Smooth muscle cell (in vitro differentiated cells): ENCODE data around the gene DENND1A. TPM values are rescaled to one million over a fixed set of nuclear protein-coding genes. Genes with fewer than 3 reads are reported as not detected.
"Not testable (repeated sequence)": the region's sequence is repeated elsewhere in the genome, so short reads cannot be mapped to it uniquely, and the experiment has no call there.

ENCODE experiments used
- DNase-seq: peaks from one replicate; lab custom pipeline; 2025; ENCODE audit not compliant: unreplicated experiment; lab: John Stamatoyannopoulos, UW
- H2AFZ ChIP-seq: fragments of 200-600 bp; sonication (generic); 2 replicates; pipeline ENCODE4 v1.6.0; 2016; ENCODE audit warnings: antibody characterized with exemption, low read depth, mild to moderate bottlenecking
- H3F3A ChIP-seq: fragments of 200-600 bp; sonication (generic); 2 replicates; pipeline ENCODE4 v1.6.0; 2017; ENCODE audit warnings: antibody characterized with exemption, low read depth
- H3K27ac ChIP-seq: fragments of 200-600 bp; sonication (generic); 2 replicates; pipeline ENCODE4 v1.5.1; 2016; ENCODE audit warnings: low read depth, mild to moderate bottlenecking
- H3K27me3 ChIP-seq: fragments of 200-600 bp; sonication (generic); 2 replicates; pipeline ENCODE4 v1.6.1; 2016; ENCODE audit warnings: low read depth, mild to moderate bottlenecking
- H3K36me3 ChIP-seq: fragments of 200-600 bp; sonication (generic); 2 replicates; pipeline ENCODE4 v1.5.1; 2016; ENCODE audit warnings: low read depth
- H3K4me1 ChIP-seq: fragments of 200-600 bp; sonication (generic); 2 replicates; pipeline ENCODE4 v1.5.1; 2016; ENCODE audit warnings: low read depth
- H3K4me2 ChIP-seq: fragments of 200-600 bp; sonication (generic); 2 replicates; pipeline ENCODE4 v1.6.0; 2016; ENCODE audit warnings: mild to moderate bottlenecking
- H3K4me3 ChIP-seq: fragments of 200-600 bp; sonication (generic); 2 replicates; pipeline ENCODE4 v1.5.1; 2016; ENCODE audit warnings: mild to moderate bottlenecking
- H3K79me2 ChIP-seq: fragments of 200-600 bp; sonication (generic); 2 replicates; pipeline ENCODE4 v1.6.0; 2016; ENCODE audit warnings: low read depth, mild to moderate bottlenecking
- H3K9ac ChIP-seq: fragments of 200-600 bp; sonication (generic); 2 replicates; pipeline ENCODE4 v1.6.0; 2016; ENCODE audit warnings: low read depth
- H3K9me3 ChIP-seq: fragments of 200-600 bp; sonication (generic); replicated peaks from 2 replicates; pipeline ENCODE4 v1.5.1; 2016; ENCODE audit warnings: low read depth
- H4K20me1 ChIP-seq: fragments of 200-600 bp; sonication (generic); 2 replicates; pipeline ENCODE4 v1.6.0; 2016; ENCODE audit warnings: low read depth
- WGBS: methylation state at CpG from one replicate; pipeline ENCODE4 v1.1.7; 2016; ENCODE audit warnings: low lambda C conversion rate; 5-methylcytosine and 5-hydroxymethylcytosine counted together
- polyA plus RNA-seq: library from polyadenylated mRNA; unstranded; fragments of >200 nt; fragmentation: Nextera tagmentation; extraction: Ambion mirVana; gene quantifications from 2 replicates; pipeline ENCODE4 v1.2.1, GENCODE V29; 2016
- total RNA-seq: library from RNA; depleted of rRNA; stranded (reverse); fragments of >200 nt; gene quantifications from 2 replicates; pipeline ENCODE4 v1.2.3, GENCODE V29; 2014
- TF ChIP-seq, protein P1 (sequence below): fragments of 200-600 bp; sonication (generic); IDR thresholded peaks from 2 replicates; pipeline ENCODE4 v1.5.1; 2017; ENCODE audit warnings: borderline replicate concordance, mild to moderate bottlenecking, antibody characterized with exemption; ENCODE audit not compliant: insufficient read depth, poor library complexity, severe bottlenecking

DENND1A gene
- total and polyA plus RNA-seq, 2 experiments from 2014 or later, result 8.1 to 20.2 TPM

DNA sequence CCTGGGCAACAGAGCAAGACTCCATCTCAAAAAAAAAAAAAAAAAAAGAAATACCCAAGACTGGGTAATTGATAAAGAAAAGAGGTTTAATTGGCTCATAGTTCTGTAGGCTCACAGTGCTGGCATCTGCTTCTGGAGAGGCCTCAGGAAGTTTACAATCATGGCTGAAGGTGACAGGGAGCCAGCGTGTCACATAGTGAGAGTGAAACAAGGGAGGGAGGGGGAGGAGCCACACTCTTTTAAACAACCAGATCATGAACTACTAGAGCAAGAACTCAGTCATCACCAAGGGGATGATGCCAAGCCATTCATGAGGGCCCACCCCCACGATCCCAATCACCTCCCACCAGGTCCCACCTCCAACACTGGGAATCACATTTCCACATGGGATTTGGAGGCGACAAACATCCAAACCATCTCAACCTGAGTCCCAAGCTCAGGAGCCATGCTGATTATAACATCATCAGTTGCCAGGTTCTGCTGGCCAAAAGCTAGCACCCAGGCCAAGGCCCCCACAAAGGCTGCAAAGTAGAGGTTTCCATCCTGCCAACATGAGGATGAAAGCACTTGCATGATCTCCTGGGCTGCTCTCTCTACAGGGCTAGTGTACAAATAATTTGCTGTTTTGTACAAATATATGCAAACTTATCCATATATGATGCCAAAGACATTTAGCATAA is 15.3 kb downstream of the DENND1A start:
- no peaks in the 10 kb centered on the region for H3K27me3 ChIP-seq
- H3K9me3 ChIP-seq, result no peaks in the 10 kb centered on the region
- H3K79me2 ChIP-seq, result no peaks in the 10 kb centered on the region
- H2AFZ ChIP-seq, result no peak overlapping the region
- WGBS, result 94% methylated on average over 3 of the region's 3 CpGs
- no peak for DNase-seq
- no peak overlapping the region for H3K4me2 ChIP-seq
- H3K9ac ChIP-seq, result no peak overlapping the region
- no peaks in the 10 kb centered on the region for H3F3A ChIP-seq
- H3K4me3 ChIP-seq, result no peak overlapping the region
- H3K36me3 ChIP-seq, result no peaks in the 10 kb centered on the region
- TF ChIP-seq, protein P1, sequence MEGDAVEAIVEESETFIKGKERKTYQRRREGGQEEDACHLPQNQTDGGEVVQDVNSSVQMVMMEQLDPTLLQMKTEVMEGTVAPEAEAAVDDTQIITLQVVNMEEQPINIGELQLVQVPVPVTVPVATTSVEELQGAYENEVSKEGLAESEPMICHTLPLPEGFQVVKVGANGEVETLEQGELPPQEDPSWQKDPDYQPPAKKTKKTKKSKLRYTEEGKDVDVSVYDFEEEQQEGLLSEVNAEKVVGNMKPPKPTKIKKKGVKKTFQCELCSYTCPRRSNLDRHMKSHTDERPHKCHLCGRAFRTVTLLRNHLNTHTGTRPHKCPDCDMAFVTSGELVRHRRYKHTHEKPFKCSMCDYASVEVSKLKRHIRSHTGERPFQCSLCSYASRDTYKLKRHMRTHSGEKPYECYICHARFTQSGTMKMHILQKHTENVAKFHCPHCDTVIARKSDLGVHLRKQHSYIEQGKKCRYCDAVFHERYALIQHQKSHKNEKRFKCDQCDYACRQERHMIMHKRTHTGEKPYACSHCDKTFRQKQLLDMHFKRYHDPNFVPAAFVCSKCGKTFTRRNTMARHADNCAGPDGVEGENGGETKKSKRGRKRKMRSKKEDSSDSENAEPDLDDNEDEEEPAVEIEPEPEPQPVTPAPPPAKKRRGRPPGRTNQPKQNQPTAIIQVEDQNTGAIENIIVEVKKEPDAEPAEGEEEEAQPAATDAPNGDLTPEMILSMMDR, result no peak
- peaks cover 12% of the 10 kb centered on the region for H4K20me1 ChIP-seq
- H3K4me1 ChIP-seq, result no peaks in the 10 kb centered on the region
- no peak overlapping the region for H3K27ac ChIP-seq

DNA sequence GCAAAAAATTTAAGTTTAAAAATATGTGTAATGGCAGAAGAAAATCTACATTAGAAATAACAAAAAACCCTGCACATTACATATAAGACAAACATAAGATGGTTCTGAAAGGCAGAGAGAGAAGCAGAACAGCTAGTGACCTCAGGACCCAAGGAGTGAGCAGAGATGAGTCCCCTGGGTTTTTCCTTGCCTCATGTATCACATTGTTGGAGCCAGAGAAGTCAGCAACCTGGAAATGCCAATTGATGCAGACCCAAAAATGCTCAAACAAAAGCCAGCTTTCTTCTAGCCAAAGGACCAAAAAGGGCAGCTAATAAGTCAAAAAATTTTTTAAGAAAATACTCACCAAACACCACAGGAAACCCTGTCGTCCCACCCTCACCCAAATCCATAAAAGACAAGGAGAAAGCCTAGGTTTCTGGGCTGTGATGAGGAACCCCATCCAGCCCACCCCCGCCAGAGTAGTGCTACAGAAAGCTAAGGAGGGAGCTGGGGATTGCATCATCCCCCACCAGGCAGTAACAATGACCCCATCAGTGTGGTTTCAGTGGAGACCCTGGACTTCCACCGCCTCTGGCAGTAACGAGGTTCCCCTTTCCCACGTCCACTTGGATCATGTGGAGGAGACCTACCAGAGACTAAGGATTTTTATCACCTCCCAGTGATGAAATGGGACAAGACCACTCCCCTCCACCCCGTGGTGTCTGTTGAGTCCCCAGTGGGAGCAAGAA is 17.6 kb downstream of the DENND1A start:
- no peak for DNase-seq
- WGBS, result 91% methylated on average over 6 of the region's 6 CpGs

DNA sequence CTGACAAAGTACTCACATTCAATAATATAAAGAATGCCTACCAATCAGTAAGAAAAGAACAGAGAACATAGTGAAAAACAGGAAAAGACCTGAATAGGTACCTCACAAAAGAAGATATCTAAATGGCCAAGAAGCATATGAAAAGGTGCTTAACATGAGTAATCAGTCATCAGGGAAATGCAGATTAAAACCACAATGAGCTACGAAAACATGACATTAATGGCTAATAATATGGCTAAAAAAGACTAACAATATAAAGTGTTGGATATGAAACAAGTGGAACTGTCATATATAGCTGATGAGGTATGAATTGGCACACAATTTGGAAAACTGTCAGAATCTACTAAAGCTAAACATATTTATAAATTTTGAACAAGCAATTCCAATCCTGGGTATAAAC is 18.9 kb downstream of the DENND1A start:
- H3K4me1 ChIP-seq, result no peaks in the 10 kb centered on the region
- H3K79me2 ChIP-seq, result no peaks in the 10 kb centered on the region
- H3F3A ChIP-seq, result no peaks in the 10 kb centered on the region
- no peaks in the 10 kb centered on the region for H3K9me3 ChIP-seq
- H3K27ac ChIP-seq, result no peak overlapping the region
- DNase-seq, result no peak
- WGBS, result 93% methylated on average over 1 of the region's 1 CpG
- H3K4me2 ChIP-seq, result no peak overlapping the region
- H3K4me3 ChIP-seq, result no peak overlapping the region
- no peak overlapping the region for H3K9ac ChIP-seq
- TF ChIP-seq, protein P1, result no peak
- H4K20me1 ChIP-seq, result no peaks in the 10 kb centered on the region
- H3K36me3 ChIP-seq, result no peaks in the 10 kb centered on the region
- no peaks in the 10 kb centered on the region for H3K27me3 ChIP-seq
- no peak overlapping the region for H2AFZ ChIP-seq

More for the DNA sequence above, 17.6 kb downstream of the DENND1A start:
- Histone ChIP-seq H3K4me2 (no peak overlapping the region), H2AFZ (no peak overlapping the region), H3K27me3 (no peaks in the 10 kb centered on the region), H3K79me2 (no peaks in the 10 kb centered on the region), H3F3A (no peaks in the 10 kb centered on the region), H3K4me1 (no peaks in the 10 kb centered on the region), H3K36me3 (no peaks in the 10 kb centered on the region), H3K4me3 (no peak overlapping the region), H3K27ac (no peak overlapping the region), H3K9ac (no peak overlapping the region), H4K20me1 (no peaks in the 10 kb centered on the region), H3K9me3 (no peaks in the 10 kb centered on the region)
- TF ChIP-seq, protein P1, result no peak

DNA sequence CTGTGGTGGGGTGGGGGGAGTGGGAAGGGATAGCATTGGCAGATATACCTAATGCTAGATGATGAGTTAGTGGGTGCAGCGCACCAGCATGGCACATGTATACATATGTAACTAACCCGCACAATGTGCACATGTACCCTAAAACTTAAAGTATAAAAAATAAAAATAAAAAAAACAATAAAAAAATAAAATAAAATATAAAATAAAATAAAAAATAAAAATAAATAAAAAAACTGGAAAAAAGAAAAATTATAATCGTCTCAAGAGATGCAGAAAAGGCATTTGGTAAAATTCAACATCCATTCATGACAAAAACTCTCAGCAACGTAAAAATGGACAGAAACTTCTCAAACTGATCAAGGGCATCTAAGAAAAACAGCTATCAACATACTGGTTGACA is 20.7 kb downstream of the DENND1A start:
- not testable (repeated sequence) for H3K27ac ChIP-seq, H3K79me2 ChIP-seq, H3K27me3 ChIP-seq, H4K20me1 ChIP-seq, H3K4me2 ChIP-seq, DNase-seq, H3F3A ChIP-seq, H3K4me3 ChIP-seq, H3K36me3 ChIP-seq, H3K9me3 ChIP-seq, H2AFZ ChIP-seq, H3K9ac ChIP-seq, H3K4me1 ChIP-seq
- 92% methylated on average over 4 of the region's 4 CpGs for WGBS

DNA sequence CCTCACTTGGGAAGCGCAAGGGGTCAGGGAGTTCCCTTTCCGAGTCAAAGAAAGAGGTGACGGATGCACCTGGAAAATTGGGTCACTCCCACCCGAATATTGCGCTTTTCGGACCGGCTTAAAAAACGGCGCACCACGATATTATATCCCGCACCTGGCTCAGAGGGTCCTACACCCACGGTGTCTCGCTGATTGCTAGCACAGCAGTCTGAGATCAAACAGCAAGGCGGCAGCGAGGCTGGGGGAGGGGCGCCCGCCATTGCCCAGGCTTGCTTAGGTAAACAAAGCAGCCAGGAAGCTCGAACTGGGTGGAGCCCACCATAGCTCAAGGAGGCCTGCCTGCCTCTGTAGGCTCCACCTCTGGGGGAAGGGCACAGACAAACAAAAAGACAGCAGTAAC is 26.4 kb downstream of the DENND1A start:
- peaks cover 20% of the 10 kb centered on the region for H4K20me1 ChIP-seq
- H3K4me3 ChIP-seq, H3F3A ChIP-seq, H3K4me2 ChIP-seq, H3K36me3 ChIP-seq, H3K4me1 ChIP-seq, H2AFZ ChIP-seq, H3K27ac ChIP-seq, H3K9ac ChIP-seq, H3K79me2 ChIP-seq, DNase-seq, H3K9me3 ChIP-seq, H3K27me3 ChIP-seq: not testable (repeated sequence)
- WGBS, result 87% methylated on average over 18 of the region's 18 CpGs
